ENCODE data around the gene SFTPD.
"Not testable (repeated sequence)": the region's sequence is repeated elsewhere in the genome, so short reads cannot be mapped to it uniquely, and the experiment has no call there.

Gene SFTPD

DNA sequence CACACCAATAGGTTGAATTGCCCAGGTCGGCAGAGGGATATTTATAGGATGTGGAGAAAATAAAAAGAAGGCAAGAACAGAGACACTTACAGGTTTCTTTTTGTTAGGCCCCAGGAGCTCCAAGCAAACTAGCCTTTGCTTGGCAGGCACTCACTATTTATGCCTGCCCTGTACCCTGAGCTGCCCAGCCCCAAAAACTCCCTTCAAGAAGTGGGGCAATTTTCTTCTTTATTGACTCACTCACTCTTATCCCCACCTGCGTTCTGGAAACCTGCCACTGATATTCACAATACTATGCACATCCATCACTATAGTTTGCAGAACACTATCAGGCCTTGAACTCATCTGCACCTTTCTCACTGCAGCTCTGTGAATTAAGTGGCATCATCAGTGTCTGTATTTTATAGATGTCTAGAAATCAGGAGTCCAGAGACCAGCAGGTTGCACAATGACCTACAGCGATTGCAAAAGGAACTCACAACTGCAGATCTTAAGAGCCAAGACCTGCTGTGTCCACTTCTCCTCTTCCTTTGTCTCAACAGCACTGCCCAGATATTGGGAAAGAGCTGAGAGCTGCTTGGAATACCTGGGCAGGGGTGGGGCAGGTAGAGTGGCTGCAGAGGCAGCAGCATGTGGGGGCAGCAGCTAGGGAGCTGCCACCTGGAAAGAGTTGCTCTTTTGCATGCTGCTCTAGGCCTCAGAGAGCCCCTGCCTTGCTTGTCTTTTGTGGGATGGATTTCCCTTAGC lies at the start of gene SFTPD:
TSS of gene SFTPD (minus strand) at position 130 of the 747 bp plus-strand sequence. CDS start 2,446 bp downstream, outside the sequence.
- DNase-seq = no peak

DNA sequence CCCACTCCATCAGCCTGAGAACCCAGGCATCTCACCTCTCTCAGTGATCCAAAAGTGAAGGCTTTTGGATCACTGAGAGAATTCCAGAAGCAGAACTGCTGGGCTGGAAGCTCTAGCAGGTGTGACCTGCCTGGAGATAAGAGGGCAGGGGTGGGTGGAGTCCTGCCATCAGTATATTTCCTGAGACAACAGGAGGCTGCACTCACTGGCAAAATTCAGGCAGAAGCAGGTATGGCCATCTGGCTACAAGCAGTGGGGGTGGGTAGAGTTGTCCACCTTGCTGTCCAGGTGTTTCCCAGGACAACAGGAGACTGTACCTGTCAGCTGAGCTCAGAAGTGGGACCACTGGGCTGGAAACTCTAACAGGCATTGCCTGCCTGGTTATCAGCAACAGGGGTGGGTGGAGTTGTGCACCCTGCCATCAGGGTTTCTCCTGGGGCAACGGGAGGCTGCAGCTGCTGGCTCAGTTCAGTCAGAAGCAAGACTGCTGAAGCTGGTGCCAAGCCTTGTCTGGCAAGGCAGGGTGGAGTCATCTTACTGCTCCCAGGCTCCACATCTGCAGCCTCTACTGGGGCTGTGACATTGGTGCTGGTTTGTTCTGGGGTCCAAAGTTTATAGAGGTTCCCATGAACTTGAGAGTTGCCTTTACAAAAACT lies 47.2 kb upstream of the SFTPD start:
- DNase-seq = no peak

DNA sequence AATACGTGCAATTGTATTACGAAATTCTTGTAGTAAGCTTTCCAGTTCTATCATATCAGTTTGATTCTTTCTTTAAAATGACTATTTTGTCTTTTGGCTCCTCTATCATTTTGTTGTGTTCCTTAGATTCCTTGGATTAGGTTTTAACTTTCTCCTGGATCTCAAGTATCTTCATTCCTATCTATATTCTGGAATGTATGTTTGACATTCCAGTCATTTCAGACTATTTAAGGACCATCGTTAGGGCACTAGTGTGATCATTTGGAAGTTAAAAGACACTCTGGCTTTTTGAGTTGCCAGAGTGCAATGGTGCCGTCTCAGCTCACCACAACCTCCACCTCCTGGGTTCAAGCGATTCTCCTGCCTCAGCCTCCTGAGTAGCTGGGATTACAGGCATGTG lies 45.7 kb upstream of the SFTPD start:
- no peak for DNase-seq

DNA sequence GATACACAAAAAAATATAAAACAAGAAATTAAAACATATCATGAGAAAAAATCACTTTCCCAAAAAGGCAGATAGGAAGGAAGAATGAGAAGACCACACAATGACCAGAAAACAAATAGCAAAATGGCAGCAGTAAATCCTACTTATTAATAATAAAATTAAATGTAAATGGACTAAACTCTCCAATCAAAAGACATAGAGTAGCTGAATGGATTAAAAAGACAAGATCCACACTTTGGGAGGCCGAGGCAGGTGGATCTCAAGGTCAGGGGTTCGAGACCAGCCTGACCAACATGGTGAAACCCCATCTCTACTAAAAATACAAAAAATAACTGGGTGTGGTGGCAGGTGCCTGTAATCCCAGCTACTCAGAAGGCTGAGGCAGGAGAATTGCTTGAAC lies 39.3 kb upstream of the SFTPD start:
- not testable (repeated sequence) for DNase-seq

DNA sequence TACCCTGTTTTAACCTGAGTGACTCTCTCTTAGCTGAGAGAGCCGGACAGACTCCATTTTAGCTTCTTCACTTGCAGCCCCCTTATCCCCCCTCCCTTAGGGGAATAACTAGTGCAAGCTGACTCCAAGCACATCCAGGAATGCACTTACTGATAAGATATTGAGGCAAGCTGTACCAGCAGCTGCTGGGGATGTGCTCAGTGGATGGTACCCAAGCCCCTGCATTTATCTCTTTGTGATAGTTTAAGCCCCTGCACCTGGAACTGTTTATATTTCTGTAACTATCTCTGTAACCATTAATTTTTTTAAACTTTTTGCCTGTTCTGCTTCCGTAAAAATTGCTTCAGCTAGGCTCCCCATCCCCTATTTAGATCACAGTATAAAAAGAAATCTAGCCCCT lies 37.8 kb upstream of the SFTPD start:
- DNase-seq = not testable (repeated sequence)

DNA sequence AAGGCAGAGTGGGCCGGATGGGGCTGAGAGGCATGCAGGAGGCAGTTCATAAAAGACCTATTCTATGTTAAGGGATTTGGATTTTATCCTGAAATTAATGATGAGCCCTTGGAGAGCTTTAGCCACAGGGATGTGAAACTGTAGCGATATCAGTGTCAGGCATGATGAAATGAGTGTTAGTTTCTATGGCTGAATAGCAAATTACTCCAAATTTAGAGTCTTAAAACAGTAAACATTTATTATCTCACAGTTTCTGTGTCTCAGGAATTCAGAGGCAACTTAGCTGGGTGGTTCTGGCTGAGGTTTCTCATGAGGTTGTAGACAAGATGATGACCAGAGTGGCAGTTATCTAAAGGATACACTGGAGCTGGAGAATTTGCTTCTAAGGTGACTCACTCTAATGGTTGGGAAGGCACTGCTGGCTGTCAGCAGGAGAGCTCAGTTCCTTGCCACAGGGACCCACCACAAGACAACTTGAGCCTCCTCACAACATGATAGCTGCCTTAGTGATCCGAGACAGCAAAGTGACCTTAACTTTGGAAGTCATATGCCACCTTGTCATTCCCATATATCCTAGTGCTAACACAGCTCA lies 36.7 kb upstream of the SFTPD start:
- DNase-seq = no peak

DNA sequence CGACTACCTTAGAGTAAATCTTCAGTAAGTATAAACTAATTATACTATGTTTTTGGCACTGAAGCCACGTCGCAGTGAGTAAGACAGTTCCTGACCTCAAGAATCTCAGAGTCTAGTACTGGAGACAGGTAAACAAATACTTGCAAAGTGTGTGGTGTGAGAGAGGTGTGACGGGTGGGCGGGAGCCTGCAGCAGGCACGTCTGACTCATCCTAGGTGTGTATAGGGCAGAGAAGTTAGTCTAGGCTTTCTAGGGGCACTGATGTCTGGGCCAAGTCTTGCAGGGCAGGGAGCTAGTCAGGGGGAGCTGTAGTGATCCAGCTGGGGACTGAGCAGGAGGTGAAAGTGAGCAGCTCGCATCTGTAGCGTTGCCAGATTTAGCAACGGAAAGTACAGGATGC lies 35.9 kb upstream of the SFTPD start:
- DNase-seq = no peak

DNA sequence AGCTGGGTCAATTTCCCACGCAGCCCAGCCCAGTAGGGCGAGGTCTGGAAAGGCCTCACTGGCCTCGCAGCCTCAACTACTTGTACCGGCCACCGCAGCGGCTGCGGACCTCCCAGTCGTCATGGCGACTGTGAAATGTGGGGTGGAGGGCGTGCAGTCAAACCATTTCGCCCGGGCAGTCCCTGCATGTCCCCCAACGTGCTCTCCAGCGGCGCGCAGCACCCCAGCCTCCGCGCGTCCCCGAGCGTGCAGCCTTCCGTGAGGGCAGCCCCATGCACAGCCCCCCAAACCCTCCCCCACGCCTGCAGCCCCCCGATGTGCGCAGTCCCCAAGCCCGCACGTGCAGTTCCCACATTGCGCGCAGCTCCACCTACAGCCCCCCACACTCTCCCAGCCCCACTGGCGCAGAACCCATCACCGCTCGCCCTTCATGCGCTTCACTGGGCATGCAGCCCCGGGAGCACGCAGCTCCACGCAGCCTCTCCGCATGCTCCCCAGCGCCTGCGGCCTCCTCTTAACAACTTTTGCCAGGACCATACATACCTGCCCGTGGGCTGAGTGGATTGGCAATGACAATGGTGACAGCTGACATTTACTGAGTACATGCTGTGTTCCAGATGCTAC lies 34.5 kb upstream of the SFTPD start:
- DNase-seq = no peak

DNA sequence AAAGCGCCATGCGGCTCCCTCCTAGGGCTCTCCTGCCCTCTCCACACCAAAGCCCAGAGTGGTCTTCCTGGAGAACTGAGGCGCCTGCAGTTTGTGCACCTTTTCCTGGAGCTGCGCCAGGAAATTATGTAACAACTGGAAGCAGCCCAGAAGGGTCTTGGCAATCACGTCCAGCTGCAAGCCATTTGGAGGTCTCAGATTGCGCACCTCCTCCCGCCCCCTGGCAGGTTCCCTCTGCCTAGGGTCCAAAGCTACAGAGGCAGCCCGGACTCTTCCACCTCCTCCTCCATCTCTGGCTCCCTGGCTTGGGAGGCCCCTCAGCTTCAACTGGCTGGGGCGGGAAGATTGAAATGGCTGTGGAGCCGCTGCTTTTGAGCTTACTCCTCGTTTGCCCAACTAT lies 34.0 kb upstream of the SFTPD start:
- no peak for DNase-seq

DNA sequence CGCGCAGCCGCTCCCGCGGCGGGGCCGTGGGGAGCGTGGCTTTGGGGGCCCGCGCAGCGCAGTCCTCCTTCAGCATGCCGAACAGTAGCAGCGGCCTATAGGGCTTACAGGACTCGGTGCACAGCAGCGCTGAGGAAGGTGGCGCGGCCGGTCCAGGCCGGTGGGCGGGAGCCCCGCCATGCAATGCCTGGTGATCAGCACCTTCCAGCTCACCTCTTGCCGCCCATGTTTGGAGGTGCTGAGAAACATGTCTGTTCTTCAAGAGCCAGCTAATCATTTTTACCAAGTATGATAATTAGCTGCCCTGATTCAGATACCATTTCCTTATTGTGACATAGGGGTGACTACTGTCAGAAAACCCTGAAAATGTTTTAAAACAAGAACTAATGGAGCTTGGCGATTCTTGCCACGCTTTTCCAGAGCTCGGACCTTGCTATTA lies 33.5 kb upstream of the SFTPD start:
- no peak for DNase-seq

DNA sequence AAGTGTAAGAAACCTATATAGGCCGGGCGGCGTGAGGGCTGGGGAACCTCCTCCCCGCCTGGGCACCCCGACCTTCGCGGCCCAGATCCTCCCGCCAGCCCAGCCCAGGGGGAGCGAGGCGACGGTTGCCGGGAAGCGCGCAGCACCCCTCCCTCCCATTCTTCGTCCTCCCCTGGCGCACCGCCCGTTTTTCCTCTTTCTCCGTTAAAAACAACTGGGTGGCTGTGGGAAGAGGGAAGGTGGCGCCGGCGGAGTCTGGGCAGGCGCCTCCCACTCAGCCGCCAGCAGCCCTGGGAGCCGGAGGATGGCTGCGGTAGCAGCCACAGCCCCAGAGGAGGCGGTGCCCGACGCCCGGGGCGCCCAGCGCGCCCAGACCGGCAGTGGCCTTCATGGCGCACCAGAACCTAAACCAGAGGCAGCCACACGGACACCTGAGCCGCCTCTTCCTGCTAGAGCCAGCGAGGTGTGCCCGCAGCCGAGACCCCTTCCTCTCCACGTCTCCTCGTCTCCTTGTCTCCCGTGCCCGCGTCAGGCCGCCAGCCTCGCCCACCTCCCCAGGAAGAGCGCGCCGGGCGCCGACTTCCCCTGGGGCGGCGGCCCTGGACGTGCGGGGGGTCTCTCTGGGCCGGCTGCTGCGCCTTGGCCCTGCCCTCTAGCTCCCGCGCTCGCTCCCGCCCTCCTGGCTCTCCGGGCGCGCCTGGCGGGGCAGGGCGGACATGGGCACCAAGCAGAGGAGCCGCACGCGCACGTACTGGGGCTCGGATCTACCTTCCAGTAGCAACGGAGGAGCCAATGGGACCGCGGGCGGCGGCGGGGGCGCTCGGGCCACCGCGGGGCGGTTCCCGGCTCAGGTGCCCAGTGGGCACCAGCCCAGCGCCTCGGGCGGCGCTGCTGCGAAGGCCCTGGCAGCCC lies 32.8 kb upstream of the SFTPD start:
- no peak for DNase-seq

DNA sequence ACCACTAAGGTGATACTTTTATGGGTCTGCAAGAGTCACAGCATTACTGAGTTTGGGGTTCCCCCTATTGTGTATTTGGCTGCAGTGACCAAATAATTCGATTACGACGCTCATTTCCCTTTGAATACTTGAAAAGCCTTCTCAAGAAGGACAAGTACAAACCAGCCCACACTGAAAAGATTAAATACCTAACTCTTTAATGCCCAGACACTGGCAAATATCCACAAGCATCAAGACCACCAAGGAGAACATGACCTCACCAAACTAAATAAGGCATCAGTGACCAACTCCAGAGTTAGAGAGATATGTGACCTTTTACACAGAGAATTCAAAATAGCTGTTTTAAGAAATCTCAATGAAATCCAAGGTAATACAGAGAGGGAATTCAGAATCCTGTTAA lies 31.8 kb upstream of the SFTPD start:
- DNase-seq = no peak

DNA sequence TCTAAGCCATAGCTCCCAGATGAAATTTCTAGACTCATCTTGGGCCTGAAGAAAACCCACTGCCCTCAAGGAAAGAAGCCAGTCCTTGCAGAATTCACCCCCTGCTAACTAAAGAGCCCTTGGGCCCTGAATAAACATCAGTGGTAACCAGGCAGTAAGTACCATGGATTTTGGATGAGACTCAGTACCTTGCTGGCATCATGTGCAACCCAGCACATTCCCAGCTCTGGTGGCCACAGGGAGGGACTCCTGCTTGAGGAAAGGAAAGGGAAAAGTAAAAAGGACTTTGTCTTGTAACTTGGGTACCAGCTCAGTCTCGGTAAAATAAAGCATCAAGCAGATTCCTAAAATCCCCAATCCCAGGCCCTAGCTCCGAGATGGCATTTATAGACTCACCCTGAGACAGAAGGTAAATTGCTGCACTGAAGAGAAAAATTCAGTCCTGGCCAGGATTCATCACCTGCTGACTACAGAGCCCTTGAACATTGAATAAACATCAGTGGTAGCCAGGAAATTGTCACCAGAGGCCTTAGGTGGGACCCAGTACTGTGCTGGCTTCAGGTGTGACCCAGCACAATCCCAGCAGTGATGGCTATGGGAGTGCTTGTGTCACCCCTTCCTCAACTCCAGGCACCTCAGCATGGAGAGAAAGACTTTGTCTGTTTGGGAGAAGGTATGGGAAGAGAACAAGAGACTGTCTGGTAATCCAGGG lies 31.2 kb upstream of the SFTPD start:
- no peak for DNase-seq

DNA sequence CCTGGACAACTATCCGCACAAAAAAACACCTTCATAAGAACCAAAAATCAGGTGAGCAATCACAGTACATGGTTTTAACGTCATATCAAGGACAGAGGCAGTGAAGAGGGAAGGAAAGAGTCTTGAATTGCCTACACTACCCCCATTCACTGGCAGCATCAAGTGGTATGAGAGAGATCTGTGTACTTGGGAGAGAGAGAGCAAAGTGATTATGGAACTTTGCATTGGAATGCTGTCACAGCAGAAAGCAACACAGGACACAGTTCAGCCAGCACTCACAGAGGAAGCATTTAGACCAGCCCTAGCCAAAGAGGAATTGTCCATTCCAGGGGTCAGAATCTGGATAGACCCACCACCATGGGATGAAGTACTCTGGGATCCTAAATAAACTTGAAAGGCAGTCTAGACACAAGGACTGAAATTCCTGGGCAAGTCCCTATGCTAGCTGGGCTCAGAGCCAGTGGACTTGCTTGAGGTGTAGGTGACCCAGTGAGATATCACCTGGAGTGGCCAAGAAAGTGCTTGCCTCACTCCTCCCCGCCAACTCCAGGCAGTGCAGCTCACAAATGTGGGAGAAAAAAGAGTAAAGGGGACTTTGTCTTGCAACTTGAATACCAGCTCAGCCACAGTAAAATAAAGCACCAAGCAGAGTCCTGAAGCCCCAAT lies 30.5 kb upstream of the SFTPD start:
- DNase-seq = no peak

DNA sequence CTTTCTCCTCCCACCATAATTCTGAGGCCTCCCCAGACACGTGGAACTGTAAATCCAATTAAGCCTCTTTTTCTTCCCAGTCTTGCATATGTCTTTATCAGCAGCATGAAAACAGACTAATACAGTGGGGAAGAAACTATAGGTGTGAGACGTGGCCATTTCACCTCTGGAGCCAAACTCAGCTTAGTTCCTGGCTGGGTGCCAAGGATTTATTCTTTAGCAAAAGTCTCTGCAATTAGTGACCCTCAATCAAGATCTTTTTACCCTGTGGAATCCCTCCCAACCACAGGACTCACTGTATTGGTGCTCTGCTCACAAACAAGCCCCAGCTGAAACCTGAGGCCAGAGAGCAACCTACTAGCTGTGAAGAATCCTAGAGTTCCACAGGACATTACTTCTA lies 28.1 kb upstream of the SFTPD start:
- DNase-seq = no peak

DNA sequence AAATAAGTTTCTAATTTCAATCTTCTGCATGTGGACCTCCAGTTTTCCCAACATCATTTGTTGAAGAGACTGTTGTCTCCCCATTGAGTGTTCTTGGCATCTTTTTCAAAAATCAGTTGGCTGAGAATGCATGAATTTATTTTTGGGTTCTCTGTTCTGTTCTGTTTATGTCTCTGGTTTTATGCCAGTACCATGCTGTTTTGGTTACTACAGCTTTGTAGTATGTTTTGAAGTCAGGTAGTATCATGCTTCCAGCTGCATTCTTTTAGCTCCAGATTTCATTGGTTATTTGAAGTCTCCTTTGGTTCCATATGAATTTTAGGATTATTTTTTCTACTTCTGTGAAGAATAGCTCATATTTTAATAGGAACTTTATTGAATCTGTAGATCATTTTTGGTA lies 21.2 kb upstream of the SFTPD start:
- no peak for DNase-seq

DNA sequence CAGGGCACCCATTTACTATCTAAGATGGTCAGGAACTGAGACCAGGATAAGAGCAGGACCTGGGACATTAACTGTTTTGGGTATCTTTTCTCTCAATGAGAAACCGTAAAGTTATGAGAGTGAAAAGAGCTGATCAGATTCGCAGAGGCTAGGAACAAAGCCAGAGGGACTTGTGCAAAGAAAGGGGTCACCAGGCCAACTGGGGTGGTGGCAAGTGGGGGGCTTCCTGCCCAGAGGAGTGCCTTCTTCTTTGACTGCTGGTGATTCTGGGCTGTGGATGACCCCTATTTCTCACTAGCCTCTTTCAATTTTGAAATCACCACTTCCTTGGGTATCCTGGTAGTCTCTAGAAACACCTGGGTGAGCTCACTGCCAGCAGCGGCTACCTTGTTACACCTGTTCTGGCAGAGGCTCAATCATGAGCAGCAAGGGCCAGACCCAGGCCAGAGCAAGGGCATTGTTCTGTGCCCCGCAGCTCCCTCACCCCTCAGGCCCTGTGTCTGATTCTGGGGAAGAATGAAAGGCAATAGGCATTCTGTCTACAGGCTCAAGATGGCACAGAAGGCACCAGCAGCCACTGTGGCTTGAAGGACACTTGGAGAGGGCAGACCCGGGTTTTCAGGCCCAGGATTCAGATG lies 999 bp downstream of the SFTPD start:
- DNase-seq = no peak

DNA sequence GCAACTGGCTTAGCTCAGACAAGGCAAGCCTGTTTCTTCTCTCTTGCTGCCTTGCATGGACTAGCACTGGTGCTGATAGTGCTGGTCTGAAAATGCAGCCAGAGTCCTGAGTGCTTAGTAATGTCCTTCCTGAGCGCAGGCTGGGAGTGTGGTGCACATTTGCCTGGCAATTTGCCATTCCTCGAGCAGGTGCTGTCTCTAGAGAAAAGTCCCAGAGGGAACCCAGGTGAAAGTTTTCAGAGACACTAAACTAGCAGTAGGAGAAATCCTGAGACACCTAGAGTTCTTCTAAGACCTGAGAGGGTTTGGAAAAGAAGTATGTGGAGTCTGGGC lies 1.9 kb downstream of the SFTPD start:
- DNase-seq = no peak

DNA sequence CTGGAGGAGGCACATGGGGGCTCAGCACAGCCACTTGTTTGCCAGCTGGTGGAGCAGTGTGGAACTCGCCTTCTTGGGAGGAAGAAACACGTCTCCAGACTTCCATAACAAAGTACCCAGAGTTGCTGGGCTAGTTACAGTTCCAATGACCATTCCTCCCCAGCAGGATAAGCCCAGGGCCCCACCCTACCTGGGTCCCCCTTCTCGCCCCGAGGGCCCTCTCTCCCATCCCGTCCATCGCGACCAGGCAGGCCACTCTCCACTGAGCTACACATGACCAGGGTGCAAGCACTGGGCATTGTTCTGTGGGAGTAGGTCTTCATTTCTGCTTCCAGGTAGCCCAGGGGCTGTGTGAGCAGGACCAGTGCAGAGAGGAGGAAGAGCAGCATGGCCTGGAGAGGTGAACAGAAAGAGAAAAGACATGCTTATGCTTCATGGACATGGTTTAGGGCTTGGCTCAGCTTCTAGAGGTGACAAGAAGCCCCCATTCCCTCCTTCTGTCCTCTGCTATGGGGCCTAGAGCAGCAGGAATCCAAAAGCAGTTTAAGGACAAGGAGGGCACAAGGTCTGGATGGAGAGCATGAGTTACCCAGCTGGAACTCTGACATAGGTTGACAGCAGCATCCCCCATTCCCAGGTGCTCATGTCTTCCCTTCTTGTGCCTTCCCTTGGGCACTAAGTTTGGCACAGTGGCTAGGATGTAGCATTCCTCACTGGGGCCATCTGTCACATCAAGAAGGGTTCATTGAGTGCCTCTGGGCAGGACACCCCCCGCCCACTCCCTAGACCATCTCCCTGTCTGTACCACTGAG lies 2.4 kb downstream of the SFTPD start:
- DNase-seq = no peak
